ENCODE measurements around the gene POR.
"Not testable (repeated sequence)": the region's sequence is repeated elsewhere in the genome, so short reads cannot be mapped to it uniquely, and the experiment has no call there.

POR gene

DNA sequence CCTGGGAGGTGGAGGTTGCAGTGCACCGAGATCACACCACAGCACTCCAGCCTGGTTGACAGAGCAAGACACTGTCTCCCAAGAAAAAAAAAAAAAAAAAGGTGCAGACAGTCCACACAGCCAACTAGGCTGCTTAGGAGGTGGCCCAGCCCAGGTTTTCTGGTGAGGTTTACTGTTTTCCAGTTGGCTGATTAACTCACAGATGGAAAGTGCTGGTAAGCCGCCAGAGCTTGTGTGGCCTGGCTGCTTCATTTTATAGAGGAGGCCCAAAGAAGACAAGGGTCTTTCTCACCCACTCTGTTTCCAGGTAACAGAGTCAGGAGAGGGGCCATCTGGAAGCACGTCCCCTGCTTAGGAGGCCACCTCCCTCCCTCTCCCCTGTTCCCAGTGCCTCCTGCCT is 29.9 kb upstream of the POR start:
- DNase-seq (ENCODE audit: low read depth): no peak

DNA sequence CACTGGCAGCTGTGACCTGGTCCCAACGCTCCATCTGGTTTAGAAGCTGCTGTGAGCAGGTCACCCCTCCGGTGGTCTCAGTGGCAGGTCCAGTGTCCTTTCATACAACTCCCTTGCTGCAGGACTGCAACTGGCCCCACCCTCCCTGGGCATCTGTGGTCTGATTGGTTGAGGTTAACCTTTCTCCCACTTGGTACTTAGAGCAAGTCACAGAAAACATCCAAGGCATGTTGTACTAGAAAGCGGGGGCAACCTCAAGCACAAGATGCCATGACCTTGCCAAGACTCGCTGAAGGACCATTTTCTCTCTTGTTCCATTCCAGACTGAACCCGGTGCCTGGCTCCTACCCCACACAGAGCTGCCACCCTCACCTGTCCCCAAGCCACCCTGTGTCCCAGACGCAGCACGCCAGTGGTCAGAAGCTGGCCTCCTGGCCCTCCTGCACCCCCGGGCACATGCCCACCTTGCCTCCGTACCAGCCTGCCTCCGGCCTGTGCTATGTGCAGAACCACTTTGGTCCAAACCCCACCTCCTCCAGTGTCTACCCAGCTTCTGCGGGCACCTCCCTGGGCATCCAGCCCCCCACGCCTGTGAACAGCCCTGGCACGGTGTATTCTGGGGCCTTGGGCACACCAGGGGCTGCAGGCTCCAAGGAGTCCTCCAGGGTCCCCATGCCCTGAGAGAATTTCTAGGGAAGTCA is 27.1 kb upstream of the POR start:
- DNase-seq (ENCODE audit: low read depth): no peak

DNA sequence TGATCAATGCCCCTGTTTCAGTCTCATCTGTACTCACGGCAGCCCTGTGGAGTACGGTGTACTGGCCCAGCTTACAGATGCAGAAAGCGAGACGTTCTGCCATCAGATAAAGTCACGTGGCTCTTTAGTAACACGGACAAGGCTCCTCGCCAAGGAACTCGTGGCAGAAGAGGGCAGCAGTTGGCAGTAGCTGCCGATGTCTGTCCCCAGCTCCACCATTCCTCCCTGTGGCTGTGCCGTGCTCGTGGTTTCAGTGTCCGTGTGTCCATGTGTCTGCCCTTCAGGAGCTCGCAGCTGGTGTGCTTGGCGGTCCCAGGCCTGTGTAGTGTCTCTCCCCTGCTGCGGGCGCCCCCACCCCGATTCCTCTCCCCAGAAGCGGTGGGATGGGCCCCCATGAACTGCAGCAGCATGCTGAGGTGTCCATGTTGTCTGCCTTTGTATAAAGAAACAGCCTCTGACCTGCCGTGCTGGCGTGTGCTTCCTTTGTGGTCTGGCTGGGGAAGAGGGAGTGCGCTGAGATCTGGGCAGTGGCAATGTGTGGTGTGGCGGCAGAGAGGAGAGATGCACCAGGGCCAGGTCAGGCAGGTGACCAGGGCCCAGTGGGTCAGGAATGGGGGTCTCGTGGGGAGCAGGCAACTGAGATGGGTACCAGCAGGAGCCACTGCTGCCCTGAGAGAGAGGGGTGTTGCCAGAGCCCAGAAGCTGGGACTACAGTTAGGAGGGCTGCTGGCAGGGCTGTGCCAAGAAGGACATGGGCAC is 26.3 kb upstream of the POR start:
- DNase-seq (ENCODE audit: low read depth): no peak

DNA sequence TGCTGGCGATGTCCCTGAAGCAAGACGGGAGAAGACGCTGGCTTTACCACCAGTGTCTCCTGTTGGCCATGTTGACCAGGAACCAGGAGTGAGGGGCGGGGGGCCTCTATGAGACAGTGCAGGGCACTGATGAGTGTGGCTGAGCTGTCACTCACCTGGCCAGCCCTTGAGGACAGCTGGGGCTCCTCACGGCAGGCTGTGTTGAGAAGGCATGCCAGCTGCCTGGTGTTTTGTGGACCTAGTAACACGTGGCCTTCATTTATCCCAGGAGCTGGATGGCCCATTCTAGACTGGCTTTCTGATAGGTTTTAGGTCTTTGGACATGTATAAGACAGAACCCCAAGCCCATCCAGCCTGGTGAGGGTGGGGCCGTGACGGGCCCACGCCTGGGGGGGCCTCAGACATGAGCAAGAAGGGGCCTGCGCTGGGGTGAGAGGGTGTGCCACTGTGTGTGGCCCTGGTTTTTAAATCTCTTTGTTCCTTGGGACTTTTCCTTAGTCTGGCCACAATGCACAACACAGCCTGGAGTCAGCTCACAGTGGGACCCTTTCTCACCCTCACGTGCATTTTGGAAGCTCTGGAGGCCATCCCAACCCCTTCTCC is 25.6 kb upstream of the POR start:
- no peak for DNase-seq (ENCODE audit: low read depth)

DNA sequence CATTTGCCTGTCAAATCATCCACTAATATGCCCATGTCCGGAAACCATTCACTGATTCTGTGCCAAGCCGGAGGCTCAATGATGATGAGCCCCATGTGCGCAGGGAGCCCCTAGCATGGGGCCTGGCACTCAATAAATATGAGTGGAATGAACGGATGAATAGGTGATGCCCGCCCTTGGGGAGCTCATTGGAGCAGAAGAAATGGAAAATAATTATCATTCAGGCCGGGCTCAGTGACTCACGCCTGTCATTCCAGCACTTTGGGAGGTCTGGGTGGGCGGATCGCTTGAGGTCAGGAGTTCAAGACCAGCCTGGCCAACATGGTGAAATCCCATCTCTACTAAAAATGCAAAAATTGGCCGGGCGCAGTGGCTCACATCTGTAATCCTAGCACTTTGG is 25.1 kb upstream of the POR start:
- no peak for DNase-seq (ENCODE audit: low read depth)

DNA sequence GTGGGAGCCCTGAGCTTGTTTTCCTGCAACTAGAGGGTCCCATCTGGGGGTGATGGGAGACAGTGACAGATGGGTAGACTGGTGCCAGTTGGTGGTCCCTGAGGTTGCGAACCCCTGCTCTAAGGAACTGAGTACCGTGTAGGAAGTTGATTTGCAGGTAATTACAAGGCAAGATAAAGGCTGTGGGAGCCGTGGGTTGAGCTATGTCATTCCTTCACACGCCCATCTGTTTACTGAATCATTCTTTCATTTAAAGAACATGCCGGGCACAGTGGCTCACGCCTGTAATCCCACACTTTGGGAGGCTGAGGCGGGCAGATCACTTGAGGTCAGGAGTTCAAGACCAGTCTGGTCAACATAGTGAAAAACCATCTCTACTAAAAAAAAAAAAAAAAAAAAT is 23.7 kb upstream of the POR start:
- not testable (repeated sequence) for DNase-seq (ENCODE audit: low read depth)

DNA sequence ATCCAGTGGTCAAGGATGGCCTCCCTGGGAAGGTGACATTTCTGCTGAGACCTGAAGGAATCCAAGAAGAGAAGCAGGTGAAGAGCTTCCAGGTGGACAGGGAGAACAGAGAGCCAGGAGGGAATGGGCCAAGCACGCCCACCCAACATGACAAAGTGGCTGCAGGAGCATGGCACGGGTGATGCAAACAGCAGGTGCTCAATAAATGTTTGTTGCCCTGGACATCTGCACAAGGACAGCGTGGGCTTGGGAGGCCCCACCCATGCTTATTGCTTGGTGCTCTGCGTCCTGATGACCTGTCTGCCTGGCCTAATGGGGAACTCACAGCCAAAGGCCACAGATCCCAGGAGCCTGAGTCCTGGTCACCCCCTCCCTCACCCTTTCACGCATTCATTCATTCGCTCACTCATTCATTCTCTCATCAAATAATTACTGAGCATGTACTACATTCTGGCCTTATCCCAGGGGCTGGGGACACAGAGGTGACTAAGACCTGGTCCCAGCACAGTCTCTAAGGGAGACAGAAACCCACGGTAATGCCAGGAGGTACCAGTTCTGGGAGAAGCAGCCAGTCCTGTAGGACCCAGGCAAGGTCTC is 23.0 kb upstream of the POR start:
- DNase-seq (ENCODE audit: low read depth): no peak

DNA sequence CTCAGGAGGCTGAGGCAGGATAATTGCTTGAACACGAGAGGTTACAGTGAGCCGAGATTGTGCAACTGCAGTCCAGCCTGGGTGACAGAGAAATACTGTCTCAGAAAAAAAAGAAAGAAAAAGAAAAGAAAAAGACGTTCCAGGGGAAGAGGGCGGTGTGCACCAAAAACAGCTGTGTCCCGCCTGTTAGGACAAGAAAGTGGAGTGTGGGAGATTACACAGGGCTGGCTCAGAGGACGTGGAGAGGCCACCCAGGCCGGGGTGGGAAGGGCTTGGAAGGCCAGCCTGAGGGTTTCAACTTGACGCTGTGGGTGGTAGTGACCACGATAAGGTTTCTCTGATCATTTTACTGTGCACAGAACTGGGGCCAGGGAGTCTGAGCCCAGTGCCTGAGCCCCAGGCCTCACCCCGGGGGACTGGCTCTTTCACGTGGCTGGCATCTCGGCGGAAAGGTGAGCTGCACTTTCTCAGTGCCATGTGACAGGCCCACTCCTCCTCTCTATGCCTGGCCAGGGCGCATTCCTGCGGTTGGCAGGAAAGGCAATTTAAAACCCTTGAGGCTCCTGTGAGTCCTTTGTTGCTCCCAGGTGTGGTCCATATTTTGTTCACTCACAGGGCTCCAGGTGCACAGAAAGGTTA is 22.2 kb upstream of the POR start:
- no peak for DNase-seq (ENCODE audit: low read depth)

DNA sequence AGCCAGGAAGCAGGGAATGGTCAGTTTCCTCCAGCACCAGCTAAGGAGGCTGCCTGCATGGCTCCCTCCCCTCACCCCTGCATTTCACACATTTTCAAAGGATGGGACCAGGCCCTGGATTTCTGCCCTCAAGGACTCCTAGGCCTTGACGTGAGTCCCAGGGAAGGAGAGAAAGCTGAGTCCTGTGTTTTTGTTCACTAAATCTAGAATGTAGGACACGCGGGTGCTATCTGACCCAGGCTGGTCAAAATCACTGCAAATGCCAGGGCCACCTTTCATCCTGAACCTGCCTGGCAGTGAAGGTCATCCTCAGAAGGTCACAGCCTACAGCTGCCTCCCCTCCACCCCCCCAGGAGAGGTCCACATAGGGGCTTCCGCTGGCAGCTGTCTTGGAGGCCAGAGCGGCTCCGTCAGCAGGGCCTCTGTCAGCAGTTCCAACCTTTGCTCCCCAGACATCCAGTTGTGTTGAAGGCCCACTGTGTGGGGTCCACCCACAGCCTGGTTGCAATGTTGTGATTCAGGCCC is 18.1 kb upstream of the POR start:
- DNase-seq (ENCODE audit: low read depth): no peak

DNA sequence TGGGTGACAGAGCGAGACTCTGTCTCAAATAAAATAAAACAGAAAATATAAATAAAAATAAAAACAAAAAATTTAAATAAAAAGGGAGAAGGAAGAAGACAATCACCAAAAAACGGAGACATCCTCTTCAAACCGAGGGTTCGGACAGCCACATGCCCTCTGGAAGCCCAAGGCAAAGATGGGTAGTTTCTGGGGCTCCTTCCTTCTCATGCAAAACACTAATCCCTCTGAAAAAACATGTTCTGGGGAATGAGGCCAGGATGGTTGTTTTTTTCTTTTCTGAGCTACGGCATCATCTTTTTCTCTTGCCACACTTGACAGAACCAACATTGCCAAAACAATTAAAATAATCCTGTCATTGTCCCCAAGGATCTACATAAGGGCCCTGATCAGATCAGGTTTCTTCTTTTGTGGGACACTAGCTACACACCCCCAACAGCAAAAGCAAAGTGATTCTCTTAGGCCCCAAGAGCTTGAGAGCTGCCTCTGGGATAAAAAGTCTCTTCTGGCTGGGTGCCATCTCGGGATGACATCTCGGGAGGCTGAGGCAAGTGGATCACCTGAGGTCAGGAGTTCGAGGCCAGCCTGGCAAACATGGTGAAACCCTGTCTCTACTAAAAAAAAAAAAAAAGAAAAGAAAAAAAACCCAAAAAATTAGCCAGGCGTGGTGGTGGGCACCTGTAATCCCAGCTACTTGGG is 14.2 kb upstream of the POR start:
- no peak for DNase-seq (ENCODE audit: low read depth)

DNA sequence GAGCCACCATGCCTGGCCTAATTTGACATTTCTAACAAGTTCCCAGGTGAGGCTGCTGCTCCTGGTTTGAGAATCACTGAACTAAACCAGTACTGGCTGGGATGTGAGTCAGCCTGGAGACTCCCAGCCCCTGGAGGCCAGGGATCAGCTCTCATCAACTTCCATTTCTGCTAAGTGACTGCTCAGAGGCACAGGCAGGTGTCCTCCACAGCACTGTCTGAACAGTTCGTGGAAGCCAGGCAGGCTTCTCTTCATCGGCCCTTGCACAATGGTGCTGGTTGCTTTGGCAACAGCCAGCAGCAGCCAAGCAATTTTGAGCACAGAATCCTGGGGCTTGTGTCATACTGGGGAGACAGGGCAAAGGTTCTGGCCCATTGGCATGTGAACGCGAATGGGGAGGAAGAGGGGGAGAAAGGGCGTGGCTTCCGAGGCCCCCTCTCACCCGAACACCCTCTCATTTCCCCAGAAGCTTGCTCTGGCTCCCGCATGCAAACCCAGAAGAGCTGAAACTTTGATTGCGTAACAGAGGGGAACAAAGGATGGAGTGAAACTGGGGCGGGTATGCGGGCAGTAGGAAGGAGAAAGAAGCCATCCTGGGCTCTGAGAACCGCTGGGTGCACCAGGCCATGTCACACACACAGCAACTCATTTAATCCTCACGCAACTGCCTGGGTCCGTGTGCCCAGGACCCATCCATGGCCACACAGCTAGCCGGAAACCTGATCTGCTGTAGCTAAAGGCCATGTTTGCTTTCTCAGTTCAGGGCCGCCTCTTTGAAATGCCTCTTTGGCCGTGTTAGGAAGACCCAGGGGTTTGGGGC is 9.0 kb upstream of the POR start:
- no peak for DNase-seq (ENCODE audit: low read depth)

DNA sequence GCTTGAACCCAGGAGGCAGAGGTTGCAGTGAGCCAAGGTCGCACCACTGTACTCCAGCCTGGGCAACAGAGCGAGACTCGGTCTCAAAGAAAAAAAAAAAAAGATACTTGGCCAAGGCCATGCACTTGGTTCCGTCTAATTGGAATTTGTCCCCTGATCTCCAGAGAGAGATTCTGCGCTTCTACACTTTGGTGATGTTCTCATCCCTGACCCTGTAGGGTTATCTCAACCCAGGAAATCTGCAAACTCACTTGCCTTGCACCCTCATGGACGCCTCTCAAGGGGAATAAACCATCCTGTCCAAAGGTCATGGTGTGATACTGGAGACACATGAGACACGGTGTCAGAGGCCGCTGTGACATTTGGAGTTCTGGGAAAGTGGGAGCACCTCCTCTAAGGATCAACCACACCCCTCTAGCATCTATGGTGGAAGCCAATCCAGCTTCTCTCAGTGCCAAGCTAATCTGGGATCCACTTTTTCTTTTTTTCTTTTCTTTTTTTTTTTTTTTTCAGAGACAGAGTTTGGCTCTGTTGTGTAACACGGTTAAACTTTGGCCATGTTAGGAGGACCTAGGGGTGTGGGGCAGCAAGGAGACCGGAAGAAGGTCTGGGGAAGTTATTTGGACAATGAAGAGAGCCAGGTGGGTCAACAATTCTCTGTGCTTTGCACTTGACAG is 7.8 kb upstream of the POR start:
- no peak for DNase-seq (ENCODE audit: low read depth)

DNA sequence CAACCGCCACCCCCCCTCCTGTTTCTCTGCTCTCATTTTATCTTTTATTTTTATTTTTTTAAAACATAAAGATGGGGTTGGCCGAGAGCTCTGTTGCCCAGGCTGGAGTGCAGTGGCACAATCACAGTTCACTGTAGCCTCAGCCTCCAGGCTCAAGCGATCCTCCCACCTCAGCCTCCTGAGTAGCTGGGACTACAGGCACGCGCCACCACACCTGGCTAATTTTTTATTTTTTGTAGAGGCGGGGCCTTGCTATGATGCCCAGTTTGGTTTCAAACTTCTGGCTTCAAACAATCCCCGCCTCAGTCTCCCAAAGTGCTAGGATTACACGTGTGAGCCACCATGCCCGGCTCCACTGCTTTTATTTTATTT is 7.3 kb upstream of the POR start:
- DNase-seq (ENCODE audit: low read depth): not testable (repeated sequence)

DNA sequence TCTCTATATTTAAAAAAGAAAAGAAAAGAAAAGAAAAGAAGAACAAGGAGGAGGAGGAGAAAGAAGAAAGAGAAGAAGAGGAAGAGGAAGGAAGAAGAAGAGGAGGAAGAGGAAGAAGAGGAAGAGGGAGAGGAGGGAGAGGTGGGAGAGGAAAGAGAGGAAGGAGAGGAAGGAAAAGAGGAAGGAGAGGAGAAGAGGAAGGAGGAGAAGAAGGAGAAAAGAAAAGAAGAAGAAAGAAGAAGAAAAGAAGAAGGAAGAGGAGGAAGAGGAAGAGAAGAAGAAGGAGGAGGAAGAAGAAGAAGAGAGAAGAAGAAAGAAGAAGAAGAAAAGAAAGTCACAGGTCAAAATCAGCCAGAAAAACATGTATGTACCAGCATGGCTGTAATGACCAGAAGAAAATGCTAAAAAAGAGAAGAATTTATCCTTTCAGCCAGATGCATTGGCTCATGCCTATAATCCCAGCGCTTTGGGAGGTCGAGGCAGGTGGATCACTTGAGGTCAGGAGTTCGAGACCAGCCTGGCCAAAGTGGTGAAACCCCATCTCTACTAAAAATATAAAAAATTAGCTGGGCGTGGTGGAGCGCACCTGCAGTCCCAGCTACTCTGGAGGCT is 5.3 kb upstream of the POR start:
- DNase-seq (ENCODE audit: low read depth): no peak

DNA sequence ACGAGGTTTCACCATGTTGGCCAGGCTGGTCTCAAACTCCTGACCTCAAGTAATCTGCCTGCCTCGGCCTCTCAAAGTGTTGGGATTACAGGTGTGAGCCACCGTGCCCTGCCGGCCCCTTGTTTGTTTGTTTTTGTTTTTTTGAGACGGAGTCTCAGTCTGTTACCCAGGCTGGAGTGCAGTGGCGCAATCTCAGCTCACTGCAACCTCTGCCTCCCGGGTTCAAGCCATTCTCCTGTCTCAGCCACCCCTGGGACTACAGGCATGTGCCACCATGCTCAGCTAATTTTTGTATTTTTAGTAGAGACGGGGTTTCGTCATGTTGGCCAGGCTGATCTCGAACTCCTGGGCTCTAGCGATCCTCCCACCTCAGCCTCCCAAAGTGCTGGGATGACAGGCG is 3.8 kb upstream of the POR start:
- not testable (repeated sequence) for DNase-seq (ENCODE audit: low read depth)

DNA sequence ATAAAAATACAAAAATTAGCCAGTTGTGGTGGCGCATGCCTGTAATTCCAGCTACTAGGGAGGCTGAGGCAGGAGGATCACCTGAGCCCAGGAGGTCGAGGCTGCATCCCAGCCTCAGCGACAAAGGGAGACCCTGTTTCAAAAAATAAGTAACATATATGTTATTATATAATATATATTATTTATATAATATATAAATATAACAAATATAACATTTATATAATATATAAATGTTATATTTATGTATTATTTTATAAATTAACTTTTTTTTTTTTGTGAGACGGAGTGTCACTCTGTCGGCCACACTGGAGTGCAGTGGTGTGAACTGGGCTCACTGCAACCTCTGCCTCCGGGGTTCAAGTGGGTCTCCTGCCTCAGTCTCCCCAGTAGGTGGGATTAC is 1.5 kb upstream of the POR start:
- no peak for DNase-seq (ENCODE audit: low read depth)

DNA sequence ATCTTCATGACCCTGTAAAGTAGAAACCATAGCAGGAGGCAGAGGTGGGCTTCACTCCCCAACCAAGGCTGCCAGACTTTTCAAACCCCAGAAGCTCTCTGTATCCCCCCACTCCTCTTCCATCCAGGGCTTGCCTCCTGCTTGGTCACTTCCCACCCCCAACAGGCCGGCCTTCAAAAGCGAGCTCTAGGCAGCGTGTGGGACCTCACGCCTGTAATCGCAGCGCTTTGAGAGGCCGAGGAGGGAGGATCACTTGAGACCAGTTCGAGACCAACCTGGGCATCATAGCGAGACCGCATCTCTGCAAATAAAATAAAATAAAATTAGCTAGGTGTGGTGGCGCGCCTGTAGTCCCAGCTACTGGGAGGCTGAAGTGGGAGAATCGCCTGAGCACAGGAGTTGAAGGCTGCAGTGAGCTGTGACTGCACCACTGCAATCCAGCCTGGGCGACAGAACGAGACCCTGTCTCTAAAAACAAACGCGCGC is 743 bp upstream of the POR start:
- no peak for DNase-seq (ENCODE audit: low read depth)

DNA sequence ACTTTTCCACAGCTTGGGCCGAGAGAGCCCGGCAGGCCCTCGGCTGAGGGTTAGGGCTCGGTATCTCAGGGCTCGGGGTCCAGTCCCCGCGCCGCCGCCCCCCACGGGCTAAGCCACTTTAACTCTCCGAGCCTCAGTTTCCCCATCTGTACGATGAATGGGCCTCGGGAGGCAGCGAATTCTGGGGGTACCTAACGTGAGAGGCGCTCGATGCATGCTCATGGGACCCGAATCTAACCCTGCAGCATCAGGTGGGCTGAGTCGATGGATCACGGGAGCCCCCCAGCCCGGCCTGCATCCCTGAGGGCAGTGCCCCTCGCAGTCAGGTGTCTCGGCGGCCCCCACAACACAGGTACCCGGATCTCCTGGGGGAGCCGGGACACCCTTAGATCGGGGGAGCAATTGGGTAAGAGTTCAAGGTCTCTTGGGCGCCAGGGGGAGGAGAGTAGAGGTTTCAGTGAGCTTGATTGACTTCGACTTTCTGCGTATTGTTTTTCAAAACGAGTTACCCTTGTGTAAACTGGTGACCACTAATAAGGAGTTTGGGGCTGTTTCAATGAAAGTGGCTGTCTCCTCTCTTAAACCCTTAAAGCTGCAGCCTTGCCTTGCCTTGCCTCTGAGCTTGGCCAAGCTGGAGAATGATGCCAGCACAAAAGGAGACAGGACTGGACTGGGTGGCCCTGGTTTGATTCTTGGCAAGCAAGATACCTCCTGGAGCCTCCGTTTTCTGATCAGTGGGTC is 631 bp downstream of the POR start:
- peak; percentile 6 for DNase-seq (ENCODE audit: low read depth)

DNA sequence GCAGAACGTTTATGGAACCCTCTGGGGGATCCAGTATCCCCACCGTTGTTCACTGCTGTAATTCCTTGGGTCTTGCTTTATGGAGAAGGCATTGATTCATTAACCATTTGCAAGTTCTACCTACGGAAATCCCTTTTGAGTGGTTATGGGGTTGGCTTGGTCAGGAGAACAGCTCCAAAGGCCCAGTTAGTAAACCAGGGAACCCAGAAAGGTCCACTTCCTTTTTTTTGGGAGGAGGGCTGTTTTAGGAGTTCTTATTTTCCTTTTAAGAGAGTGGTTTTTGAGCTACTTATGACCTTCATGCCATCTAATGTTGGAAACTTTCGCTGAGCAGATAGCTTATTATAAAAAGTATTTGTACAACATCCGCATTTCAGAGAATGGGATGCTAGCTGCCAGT is 1.3 kb downstream of the POR start:
- no peak for DNase-seq (ENCODE audit: low read depth)
